NCI-H460 (cell line): ENCODE measurements around the gene C10orf120. TPM values are rescaled to one million over a fixed set of nuclear protein-coding genes. Genes with fewer than 3 reads are reported as not detected.

Experiments
- DNase-seq: peaks from one replicate; pipeline ENCODE4 v3.0.0-alpha.2; 2016; ENCODE audit warnings: low read depth; ENCODE audit errors: extremely low read depth
- total RNA-seq: library from RNA; depleted of rRNA; stranded (reverse); fragments of >200 nt; shearing (Covaris generic); gene quantifications from 2 replicates; pipeline ENCODE4 v1.2.3, GENCODE V29; 2014; rRNA removed

Gene C10orf120
- total RNA-seq, 1 experiment from 2014 or later, result not detected

- no peak for DNase-seq
These were observed 36.0 kb downstream of the C10orf120 start for GRCh38 chr10:122663516-122664130.

DNA sequence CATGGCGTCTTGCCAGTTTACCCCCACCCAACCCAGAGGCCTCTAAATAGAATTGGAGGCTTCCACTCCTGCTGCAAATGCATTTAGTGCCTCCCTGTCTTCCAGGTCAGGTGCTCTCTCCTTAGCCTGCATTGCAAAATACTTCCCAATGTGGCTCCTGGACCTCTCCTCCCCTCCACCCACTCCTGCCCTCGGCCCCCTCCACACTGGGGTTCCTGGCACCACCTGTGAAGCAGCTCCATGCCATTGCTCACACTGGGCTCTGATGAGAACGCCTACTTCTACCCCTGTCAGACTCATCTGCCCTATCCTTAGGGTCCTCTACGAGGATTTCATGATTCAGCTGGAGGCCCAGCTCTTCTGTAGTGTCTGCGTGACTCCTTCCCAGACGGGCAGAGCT is 37.4 kb downstream of the C10orf120 start:
- DNase-seq, result no peak

DNA sequence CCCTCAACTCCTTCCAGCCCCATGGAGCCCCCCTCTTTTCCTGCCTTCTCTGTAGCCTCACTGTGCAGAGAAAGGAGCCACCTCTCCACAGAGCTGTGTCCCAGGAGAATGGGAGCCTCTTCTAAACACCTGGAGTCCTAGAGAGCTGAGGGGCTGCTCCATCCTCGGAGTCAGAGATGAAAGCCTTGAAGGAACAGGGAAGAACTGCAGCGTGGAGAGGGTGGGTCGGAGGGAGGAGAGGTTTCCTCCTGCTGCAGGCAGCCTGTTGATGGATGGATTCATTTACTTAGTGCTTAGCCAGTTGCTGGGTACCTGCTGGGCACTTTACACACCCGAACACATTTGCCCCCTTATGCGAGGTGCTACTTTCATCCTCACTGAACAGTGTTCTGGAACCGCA is 39.0 kb downstream of the C10orf120 start:
- no peak for DNase-seq

GRCh38 chr10:122659651-122660050 is 40.0 kb downstream of the C10orf120 start:
- no peak for DNase-seq

GRCh38 chr10:122659126-122659525 is 40.5 kb downstream of the C10orf120 start:
- DNase-seq, result no peak

DNA sequence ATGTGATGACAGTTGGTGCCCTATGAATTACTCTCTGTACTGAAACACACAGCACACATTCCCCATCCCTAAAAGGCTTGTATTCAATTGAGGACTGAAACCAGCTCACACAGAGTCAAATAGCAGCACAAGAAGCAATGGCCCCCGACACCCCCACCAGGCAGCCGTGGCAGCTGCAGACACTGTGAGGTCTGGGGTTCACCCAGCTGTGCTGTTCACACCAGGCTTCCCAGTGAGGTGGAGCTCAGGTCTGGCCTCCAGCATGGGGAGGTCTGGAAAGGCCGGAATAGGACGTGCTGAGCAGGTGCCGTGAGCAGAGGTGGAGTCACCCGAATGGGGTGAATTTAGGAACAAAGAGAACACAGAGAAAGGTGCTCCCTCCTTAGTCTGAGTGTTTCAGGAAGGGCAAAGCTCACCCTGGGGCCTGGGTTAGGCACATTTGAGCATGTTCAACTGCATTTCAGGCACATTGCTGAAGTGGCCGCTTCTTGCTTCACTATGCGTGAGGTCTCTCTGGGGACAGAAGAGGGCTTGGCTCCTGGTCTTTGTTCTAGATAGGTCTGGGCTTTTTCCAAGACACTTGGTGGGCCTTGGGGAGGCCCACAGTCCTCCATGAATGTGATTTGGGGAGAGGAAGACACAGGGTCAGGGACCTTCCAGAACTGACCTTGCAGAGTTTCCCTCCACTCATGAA is 41.1 kb downstream of the C10orf120 start:
- no peak for DNase-seq

DNA sequence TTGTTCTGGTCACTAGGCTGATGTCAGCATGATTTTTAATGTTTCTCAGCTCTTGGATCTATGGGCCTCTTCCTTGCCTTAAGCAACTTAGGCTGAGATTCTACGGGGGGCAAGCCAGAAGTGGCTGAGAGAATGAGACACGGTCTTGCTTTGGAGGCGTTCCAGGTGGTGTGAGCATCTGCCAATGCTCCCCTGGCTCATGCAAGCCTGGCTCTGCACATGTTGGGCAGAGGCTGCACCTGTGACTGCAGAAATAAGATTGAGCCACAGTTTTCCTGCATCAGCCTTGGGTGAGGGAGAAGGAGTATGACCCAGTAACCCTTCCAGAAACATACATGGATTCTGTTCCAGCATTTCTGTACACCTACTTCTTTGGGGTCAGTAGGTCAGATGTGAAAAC is 41.9 kb downstream of the C10orf120 start:
- no peak for DNase-seq

DNA sequence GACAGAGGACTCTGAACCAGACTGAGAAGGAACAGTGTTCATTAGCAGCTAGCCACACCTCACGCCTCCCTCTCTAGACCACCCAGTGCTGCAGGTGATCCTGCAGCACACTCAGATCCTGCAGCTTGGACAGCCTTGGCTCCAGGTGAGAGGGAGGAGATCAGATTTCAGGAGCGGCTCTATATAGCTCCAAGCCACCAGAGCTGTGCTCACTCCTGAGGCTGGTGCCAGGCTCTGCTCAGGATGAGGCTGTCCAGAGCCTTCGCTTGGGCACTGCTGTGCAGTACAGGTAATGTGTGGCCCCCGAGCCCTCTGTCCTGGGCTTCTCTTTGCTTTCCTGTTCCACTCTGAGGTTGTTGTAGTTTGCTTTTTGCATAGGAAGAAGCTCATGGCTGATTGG is 42.4 kb downstream of the C10orf120 start:
- DNase-seq, result no peak

DNA sequence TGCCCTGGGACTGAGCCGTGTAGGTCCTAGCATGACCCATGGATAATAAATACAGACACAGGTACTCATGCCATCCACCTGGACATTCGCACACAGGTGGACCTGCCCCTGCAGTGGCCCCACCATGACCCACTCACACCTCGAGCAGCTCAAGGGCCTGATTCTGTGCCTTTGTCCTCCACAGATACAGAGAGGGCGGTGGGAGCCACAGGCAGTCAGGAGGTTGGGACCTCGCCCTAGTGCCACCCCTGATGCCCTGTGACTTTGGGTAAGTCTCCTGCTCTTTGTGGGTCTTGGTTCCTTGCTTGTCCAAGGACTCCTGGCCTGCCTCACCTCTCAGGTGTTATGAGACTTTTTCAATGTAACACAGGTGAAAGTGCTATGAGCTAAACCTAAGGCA is 42.9 kb downstream of the C10orf120 start:
- DNase-seq, result no peak

- DNase-seq, result no peak
These were observed 43.3 kb downstream of the C10orf120 start for GRCh38 chr10:122656308-122656705.

- DNase-seq, result no peak
These were observed 43.9 kb downstream of the C10orf120 start for GRCh38 chr10:122655524-122656307.

- no peak for DNase-seq
These were observed 49.3 kb downstream of the C10orf120 start for GRCh38 chr10:122650331-122650730.

DNA sequence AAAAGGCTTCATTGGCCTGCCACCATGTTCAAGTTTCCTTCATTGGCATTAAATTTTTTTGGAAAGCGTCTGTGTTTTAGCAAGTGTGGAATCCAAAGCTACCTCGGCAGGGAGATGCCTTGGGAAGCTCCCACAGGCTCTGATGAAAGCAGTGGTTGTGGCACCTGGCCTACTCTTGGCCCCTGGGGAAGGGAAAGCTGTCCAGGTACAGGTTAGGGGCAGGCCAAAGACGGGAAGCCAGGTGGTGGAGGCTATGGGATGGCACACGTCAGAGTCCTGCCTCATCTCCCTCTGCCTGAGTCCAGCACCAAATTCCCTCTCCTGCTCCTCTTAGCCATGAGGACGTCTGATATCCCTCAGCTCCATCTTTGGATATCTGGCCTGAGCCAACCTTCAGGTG is 49.7 kb downstream of the C10orf120 start:
- DNase-seq, result no peak

- DNase-seq, result peak; percentile 61
These were observed 50.8 kb downstream of the C10orf120 start for GRCh38 chr10:122648599-122649428.

Other genes with a start within 250 kb of the C10orf120 start
- gene ARMS2, start 245.2 kb downstream of the C10orf120 start, total RNA-seq, result not detected in 2 replicates
- 40.7 and 42.5 TPM in 2 replicates for gene HTRA1, start 238.3 kb downstream of the C10orf120 start, total RNA-seq
- gene DMBT1, start 139.1 kb downstream of the C10orf120 start, total RNA-seq, result 0.02 TPM in 1 of 2 replicates, not detected in the other
- 1.6 and 2.2 TPM in 2 replicates for gene CUZD1, start 146.0 kb upstream of the C10orf120 start, total RNA-seq
- gene FAM24B, start 179.7 kb upstream of the C10orf120 start, total RNA-seq, result 34.9 and 36.3 TPM in 2 replicates
- gene FAM24A, start 210.8 kb upstream of the C10orf120 start, total RNA-seq, result not detected in 2 replicates